BE2C (cell line): ENCODE results near the gene COL15A1.

ENCODE experiments used
- DNase-seq: peaks from one replicate; pipeline ENCODE4 v3.0.0-alpha.2; 2020
- H3K27me3 ChIP-seq: fragments of 250-450 bp; sonication (Bioruptor Pico); 2 replicates; pipeline ENCODE4 v1.5.1; 2020; ENCODE audit warnings: mild to moderate bottlenecking
- H3K36me3 ChIP-seq: fragments of 250-450 bp; sonication (Bioruptor Pico); 2 replicates; pipeline ENCODE4 v1.5.1; 2020; ENCODE audit warnings: mild to moderate bottlenecking
- H3K4me1 ChIP-seq: fragments of 250-450 bp; sonication (Bioruptor Pico); 2 replicates; pipeline ENCODE4 v1.5.1; 2020
- H3K4me3 ChIP-seq: 2 replicates; pipeline ENCODE4 v1.5.1; 2011; ENCODE audit warnings: low read depth, low read length
- H3K9me3 ChIP-seq: fragments of 250-450 bp; sonication (Bioruptor Pico); 2 replicates; pipeline ENCODE4 v1.5.1; 2020
- TF ChIP-seq, protein P1 (sequence below): IDR thresholded peaks from 2 replicates; pipeline ENCODE4 v1.5.1; 2012; ENCODE audit warnings: mild to moderate bottlenecking, low read depth, low read length

COL15A1 gene

GRCh38 chr9:99119976-99120655, 176.4 kb downstream of the COL15A1 start:
- Histone ChIP-seq H3K36me3 (no peaks in the 10 kb centered on the region), H3K4me1 (no peaks in the 10 kb centered on the region), H3K27me3 (no peaks in the 10 kb centered on the region), H3K9me3 (no peaks in the 10 kb centered on the region), H3K4me3 (no peak overlapping the region)
- DNase-seq: no peak
- TF ChIP-seq, protein P1, sequence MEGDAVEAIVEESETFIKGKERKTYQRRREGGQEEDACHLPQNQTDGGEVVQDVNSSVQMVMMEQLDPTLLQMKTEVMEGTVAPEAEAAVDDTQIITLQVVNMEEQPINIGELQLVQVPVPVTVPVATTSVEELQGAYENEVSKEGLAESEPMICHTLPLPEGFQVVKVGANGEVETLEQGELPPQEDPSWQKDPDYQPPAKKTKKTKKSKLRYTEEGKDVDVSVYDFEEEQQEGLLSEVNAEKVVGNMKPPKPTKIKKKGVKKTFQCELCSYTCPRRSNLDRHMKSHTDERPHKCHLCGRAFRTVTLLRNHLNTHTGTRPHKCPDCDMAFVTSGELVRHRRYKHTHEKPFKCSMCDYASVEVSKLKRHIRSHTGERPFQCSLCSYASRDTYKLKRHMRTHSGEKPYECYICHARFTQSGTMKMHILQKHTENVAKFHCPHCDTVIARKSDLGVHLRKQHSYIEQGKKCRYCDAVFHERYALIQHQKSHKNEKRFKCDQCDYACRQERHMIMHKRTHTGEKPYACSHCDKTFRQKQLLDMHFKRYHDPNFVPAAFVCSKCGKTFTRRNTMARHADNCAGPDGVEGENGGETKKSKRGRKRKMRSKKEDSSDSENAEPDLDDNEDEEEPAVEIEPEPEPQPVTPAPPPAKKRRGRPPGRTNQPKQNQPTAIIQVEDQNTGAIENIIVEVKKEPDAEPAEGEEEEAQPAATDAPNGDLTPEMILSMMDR: no peak
